Activated T-cell treated with anti-CD3 and anti-CD28 coated beads, Interleukin-2, amount 50 U/mL, for 24 hours (primary cell): ENCODE results near the gene PFKFB2.

ENCODE experiments used
- DNase-seq: peaks from one replicate; pipeline ENCODE4 v3.0.0-alpha.2; 2020
- H3K27ac Mint-ChIP-seq: 2 replicates; pipeline ENCODE4 v1.8.0; 2020; ENCODE audit warnings: mild to moderate bottlenecking, mixed read lengths
- H3K27me3 Mint-ChIP-seq: 2 replicates; pipeline ENCODE4 v1.8.0; 2020; ENCODE audit warnings: mixed read lengths
- H3K36me3 Mint-ChIP-seq: 2 replicates; pipeline ENCODE4 v1.8.0; 2020; ENCODE audit warnings: low read depth, mixed read lengths
- H3K4me1 Mint-ChIP-seq: 2 replicates; pipeline ENCODE4 v1.8.0; 2020; ENCODE audit warnings: low read depth, mixed read lengths
- H3K4me3 Mint-ChIP-seq: 2 replicates; pipeline ENCODE4 v1.8.0; 2020; ENCODE audit warnings: mild to moderate bottlenecking, moderate library complexity, mixed read lengths
- H3K9me3 Mint-ChIP-seq: 2 replicates; pipeline ENCODE4 v1.8.0; 2020; ENCODE audit warnings: mixed read lengths

PFKFB2 gene

GRCh38 chr1:207059881-207060280 lies 6.8 kb downstream of the PFKFB2 start:
- Mint-ChIP-seq H3K27me3 (no peaks in the 10 kb centered on the region), H3K9me3 (no peaks in the 10 kb centered on the region), H3K4me3 (no peak overlapping the region), H3K27ac (no peak overlapping the region), H3K4me1 (no peaks in the 10 kb centered on the region), H3K36me3 (peaks cover 16% of the 10 kb centered on the region)
- no peak for DNase-seq

- H3K4me3 Mint-ChIP-seq: no peak overlapping the region
- no peak overlapping the region for H3K27ac Mint-ChIP-seq
- no peaks in the 10 kb centered on the region for H3K4me1 Mint-ChIP-seq
- H3K9me3 Mint-ChIP-seq: no peaks in the 10 kb centered on the region
- H3K27me3 Mint-ChIP-seq: no peaks in the 10 kb centered on the region
- no peak for DNase-seq
- peaks cover 19% of the 10 kb centered on the region for H3K36me3 Mint-ChIP-seq
These were observed 7.5 kb downstream of the PFKFB2 start for GRCh38 chr1:207060596-207060995.

GRCh38 chr1:207062058-207062457 lies 9.0 kb downstream of the PFKFB2 start:
- DNase-seq: no peak
- Mint-ChIP-seq H3K27me3 (no peaks in the 10 kb centered on the region), H3K9me3 (no peaks in the 10 kb centered on the region), H3K36me3 (peaks cover 19% of the 10 kb centered on the region), H3K27ac (no peak overlapping the region), H3K4me3 (no peak overlapping the region), H3K4me1 (no peaks in the 10 kb centered on the region)

GRCh38 chr1:207063014-207063413 lies 9.9 kb downstream of the PFKFB2 start:
- Mint-ChIP-seq H3K27ac (no peak overlapping the region), H3K9me3 (no peaks in the 10 kb centered on the region), H3K36me3 (peaks cover 22% of the 10 kb centered on the region), H3K27me3 (no peaks in the 10 kb centered on the region), H3K4me1 (no peaks in the 10 kb centered on the region), H3K4me3 (no peak overlapping the region)
- DNase-seq: no peak

GRCh38 chr1:207064561-207064960 lies 11.5 kb downstream of the PFKFB2 start:
- Mint-ChIP-seq H3K4me1 (peaks cover 7% of the 10 kb centered on the region), H3K27ac (no peak overlapping the region), H3K4me3 (no peak overlapping the region), H3K36me3 (peaks cover 29% of the 10 kb centered on the region), H3K27me3 (no peaks in the 10 kb centered on the region), H3K9me3 (no peaks in the 10 kb centered on the region)
- no peak for DNase-seq

- DNase-seq: no peak
- Mint-ChIP-seq H3K27ac (no peak overlapping the region), H3K4me3 (no peak overlapping the region), H3K4me1 (peaks cover 31% of the 10 kb centered on the region), H3K27me3 (no peaks in the 10 kb centered on the region), H3K36me3 (peaks cover 27% of the 10 kb centered on the region), H3K9me3 (no peaks in the 10 kb centered on the region)
These were observed 14.1 kb downstream of the PFKFB2 start for GRCh38 chr1:207067185-207067584.

- no peaks in the 10 kb centered on the region for H3K27me3 Mint-ChIP-seq
- peaks cover 31% of the 10 kb centered on the region for H3K4me1 Mint-ChIP-seq
- no peak for DNase-seq
- peaks cover 23% of the 10 kb centered on the region for H3K36me3 Mint-ChIP-seq
- no peak overlapping the region for H3K4me3 Mint-ChIP-seq
- no peak overlapping the region for H3K27ac Mint-ChIP-seq
- H3K9me3 Mint-ChIP-seq: no peaks in the 10 kb centered on the region
These were observed 14.6 kb downstream of the PFKFB2 start for GRCh38 chr1:207067665-207068064.

- H3K4me3 Mint-ChIP-seq: no peak overlapping the region
- no peaks in the 10 kb centered on the region for H3K27me3 Mint-ChIP-seq
- no peaks in the 10 kb centered on the region for H3K9me3 Mint-ChIP-seq
- H3K36me3 Mint-ChIP-seq: peaks cover 13% of the 10 kb centered on the region
- peaks cover 31% of the 10 kb centered on the region for H3K4me1 Mint-ChIP-seq
- DNase-seq: no peak
- H3K27ac Mint-ChIP-seq: peak overlapping the region; percentile 57
These were observed 16.0 kb downstream of the PFKFB2 start for GRCh38 chr1:207069061-207069460.

- Mint-ChIP-seq H3K9me3 (no peaks in the 10 kb centered on the region), H3K4me3 (no peak overlapping the region), H3K36me3 (peaks cover 13% of the 10 kb centered on the region), H3K4me1 (peaks cover 31% of the 10 kb centered on the region), H3K27me3 (no peaks in the 10 kb centered on the region), H3K27ac (no peak overlapping the region)
- no peak for DNase-seq
These were observed 16.9 kb downstream of the PFKFB2 start for GRCh38 chr1:207069858-207070506.

GRCh38 chr1:207070811-207071210 lies 17.7 kb downstream of the PFKFB2 start:
- H3K36me3 Mint-ChIP-seq: peaks cover 10% of the 10 kb centered on the region

GRCh38 chr1:207071426-207071825 lies 18.4 kb downstream of the PFKFB2 start:
- no peaks in the 10 kb centered on the region for H3K9me3 Mint-ChIP-seq
- no peak overlapping the region for H3K4me3 Mint-ChIP-seq
- H3K27ac Mint-ChIP-seq: no peak overlapping the region
- no peaks in the 10 kb centered on the region for H3K27me3 Mint-ChIP-seq
- peaks cover 31% of the 10 kb centered on the region for H3K4me1 Mint-ChIP-seq
- peaks cover 10% of the 10 kb centered on the region for H3K36me3 Mint-ChIP-seq
- DNase-seq: no peak

More at GRCh38 chr1:207070811-207071210, 17.7 kb downstream of the PFKFB2 start:
- H3K4me3 Mint-ChIP-seq: no peak overlapping the region
- H3K4me1 Mint-ChIP-seq: peaks cover 31% of the 10 kb centered on the region
- peak overlapping the region; percentile 22 for H3K27ac Mint-ChIP-seq
- no peaks in the 10 kb centered on the region for H3K9me3 Mint-ChIP-seq
- no peak for DNase-seq
- H3K27me3 Mint-ChIP-seq: no peaks in the 10 kb centered on the region

GRCh38 chr1:207072233-207072632 lies 19.2 kb downstream of the PFKFB2 start:
- Mint-ChIP-seq H3K9me3 (no peaks in the 10 kb centered on the region), H3K27ac (no peak overlapping the region), H3K4me1 (peaks cover 31% of the 10 kb centered on the region), H3K27me3 (no peaks in the 10 kb centered on the region), H3K4me3 (no peak overlapping the region), H3K36me3 (peaks cover 10% of the 10 kb centered on the region)
- DNase-seq: no peak

- H3K36me3 Mint-ChIP-seq: peaks cover 2% of the 10 kb centered on the region
- no peaks in the 10 kb centered on the region for H3K9me3 Mint-ChIP-seq
- H3K27me3 Mint-ChIP-seq: peaks cover 3% of the 10 kb centered on the region
- H3K27ac Mint-ChIP-seq: no peak overlapping the region
- no peak for DNase-seq
- H3K4me1 Mint-ChIP-seq: peaks cover 30% of the 10 kb centered on the region
- no peak overlapping the region for H3K4me3 Mint-ChIP-seq
These were observed 21.1 kb downstream of the PFKFB2 start for GRCh38 chr1:207073906-207074820.

- Mint-ChIP-seq H3K36me3 (no peaks in the 10 kb centered on the region), H3K9me3 (no peaks in the 10 kb centered on the region), H3K27me3 (peaks cover 4% of the 10 kb centered on the region), H3K27ac (no peak overlapping the region), H3K4me3 (no peak overlapping the region), H3K4me1 (peaks cover 10% of the 10 kb centered on the region)
- no peak for DNase-seq
These were observed 23.3 kb downstream of the PFKFB2 start for GRCh38 chr1:207076181-207076955.
